ENCODE results near the gene TRIM72. TPM values are rescaled to one million over a fixed set of nuclear protein-coding genes. Genes with fewer than 3 reads are reported as not detected.
A peak's percentile ranks its signal among the peaks of the same experiment; 100 is the strongest.

Gene TRIM72
- total RNA-seq, 4 donors from 2014 or later, result not detected

DNA sequence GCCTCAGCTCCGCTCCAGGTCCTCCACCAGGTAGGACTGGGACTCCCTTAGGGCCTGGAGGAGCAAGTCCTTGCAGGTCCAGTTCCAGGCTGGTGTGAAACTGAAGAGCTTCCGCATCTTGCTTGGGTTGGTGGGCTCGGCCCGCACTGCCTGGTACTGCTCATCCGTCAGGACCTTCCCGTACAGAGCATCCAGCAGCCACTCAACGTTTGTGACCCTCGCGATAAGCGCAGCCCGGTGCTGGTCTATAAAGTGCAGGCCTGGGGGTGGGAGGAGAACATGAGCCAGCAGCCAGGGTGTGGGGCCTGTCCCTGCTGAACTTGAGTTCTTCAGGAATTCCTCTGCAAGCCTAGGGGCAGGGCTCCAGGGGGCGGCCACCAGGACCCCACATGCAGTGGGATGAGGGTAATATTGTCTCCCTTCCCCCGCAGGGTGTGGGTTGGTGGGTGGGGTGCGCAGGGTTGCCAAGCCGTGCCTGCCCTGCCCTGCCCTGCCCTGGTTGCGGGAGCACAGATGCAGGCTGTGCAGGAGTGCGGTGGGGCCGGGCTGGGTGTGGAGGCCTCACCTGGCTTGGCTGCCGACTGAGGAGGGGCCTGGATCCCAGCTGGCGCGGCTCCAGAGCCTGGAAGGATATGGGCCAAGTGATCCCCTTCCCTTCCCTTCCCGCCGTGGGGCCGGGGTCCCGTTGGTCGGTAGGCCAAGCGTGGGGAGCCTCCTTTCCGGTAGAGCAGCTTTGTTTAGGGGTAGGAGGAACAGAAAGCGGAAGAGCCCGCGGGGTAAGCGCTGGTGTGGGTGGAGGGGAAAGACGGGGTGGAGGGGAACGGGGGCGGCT, 12.1 kb upstream of the TRIM72 start:
- Histone ChIP-seq H3K27ac (peak overlapping the region; percentile 66 to 90 (median 78)), H3K27me3 (no peaks in the 10 kb centered on the region), H3K9me3 (no peaks in the 10 kb centered on the region), H3K4me3 (peak overlapping the region; percentile 66 to 88 (median 74)), H3K4me1 (peaks cover 0 to 29% (median 10%) of the 10 kb centered on the region in 4 donors), H3K36me3 (peaks cover 0 to 4% (median 0%) of the 10 kb centered on the region in 3 donors)
- peak; percentile 47 to 62 for TF ChIP-seq POLR2A (IDR thresholded peaks at IDR 0.05)
- TF ChIP-seq, protein P1, sequence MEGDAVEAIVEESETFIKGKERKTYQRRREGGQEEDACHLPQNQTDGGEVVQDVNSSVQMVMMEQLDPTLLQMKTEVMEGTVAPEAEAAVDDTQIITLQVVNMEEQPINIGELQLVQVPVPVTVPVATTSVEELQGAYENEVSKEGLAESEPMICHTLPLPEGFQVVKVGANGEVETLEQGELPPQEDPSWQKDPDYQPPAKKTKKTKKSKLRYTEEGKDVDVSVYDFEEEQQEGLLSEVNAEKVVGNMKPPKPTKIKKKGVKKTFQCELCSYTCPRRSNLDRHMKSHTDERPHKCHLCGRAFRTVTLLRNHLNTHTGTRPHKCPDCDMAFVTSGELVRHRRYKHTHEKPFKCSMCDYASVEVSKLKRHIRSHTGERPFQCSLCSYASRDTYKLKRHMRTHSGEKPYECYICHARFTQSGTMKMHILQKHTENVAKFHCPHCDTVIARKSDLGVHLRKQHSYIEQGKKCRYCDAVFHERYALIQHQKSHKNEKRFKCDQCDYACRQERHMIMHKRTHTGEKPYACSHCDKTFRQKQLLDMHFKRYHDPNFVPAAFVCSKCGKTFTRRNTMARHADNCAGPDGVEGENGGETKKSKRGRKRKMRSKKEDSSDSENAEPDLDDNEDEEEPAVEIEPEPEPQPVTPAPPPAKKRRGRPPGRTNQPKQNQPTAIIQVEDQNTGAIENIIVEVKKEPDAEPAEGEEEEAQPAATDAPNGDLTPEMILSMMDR (IDR thresholded peaks at IDR 0.05), result peak in 1 of 6 experiments; percentile 20
- peak; percentile 66 to 84 (median 77) for DNase-seq

DNA sequence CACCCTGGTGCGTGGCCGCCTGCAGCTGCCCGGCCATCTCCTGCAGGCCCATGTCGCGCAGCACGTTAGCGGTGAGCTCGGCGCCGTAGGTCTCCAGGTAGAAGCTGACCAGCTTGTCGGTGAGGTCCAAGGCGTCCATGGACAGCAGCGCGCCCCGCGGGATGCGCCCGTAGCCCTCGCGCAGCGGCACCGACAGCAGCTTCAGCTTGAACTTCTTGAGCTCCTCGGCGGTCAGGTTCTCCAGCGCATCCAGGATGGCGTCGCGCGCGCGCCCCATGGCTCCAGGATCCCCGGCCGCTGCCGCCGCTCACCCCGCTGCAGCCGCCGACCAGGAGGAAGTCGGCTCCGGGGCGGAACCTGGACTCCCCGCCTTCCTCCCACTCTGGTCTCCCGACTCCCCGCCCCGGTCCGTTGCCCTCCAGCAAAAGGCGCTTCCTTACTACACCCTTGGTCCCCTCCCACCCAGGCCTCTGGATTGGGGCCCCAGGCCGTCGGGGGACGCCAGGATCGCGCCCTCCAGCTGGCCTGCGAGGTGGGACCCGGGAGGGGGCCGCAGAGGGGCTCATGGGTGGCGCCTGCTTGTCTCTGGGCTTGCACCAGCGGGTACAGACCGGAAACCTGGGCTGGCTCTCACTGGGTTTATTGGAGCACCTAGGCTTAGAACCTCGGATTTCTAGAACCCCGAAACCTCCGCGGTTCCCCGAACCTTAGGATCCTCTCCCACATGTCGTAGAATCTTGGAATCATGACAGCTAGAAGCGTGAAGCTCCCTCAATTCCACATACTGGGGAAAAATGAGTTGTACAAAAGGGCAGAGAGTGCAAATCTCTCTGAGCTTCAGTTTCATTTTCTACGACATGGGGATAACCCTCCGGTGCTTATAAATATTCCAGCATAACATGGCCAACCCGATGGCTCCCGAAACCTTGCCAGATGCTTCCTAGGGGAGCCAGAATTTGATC, 11.2 kb upstream of the TRIM72 start, which contains the start of gene PYCARD:
PYCARD (minus strand) TSS at position 347 of the 962 bp plus-strand sequence; CDS start at position 277, 70 bp downstream.
- peak within 1 kb of the TSS; percentile 66 to 88 (median 74) for H3K4me3 ChIP-seq
- DNase-seq, result peak; percentile 68 to 86 (median 86)
- no peaks in the 10 kb centered on the region for H3K9me3 ChIP-seq
- H3K36me3 ChIP-seq, result peaks cover 0 to 4% (median 0%) of the 10 kb centered on the region in 3 donors
- H3K4me1 ChIP-seq, result peaks cover 0 to 37% (median 10%) of the 10 kb centered on the region in 4 donors
- no peaks in the 10 kb centered on the region for H3K27me3 ChIP-seq
- H3K27ac ChIP-seq, result peak within 1 kb of the TSS; percentile 66 to 90 (median 78)
- TF ChIP-seq, protein P1 (IDR thresholded peaks at IDR 0.05), result no peak
- TF ChIP-seq POLR2A (IDR thresholded peaks at IDR 0.05), result peak; percentile 50 to 72

DNA sequence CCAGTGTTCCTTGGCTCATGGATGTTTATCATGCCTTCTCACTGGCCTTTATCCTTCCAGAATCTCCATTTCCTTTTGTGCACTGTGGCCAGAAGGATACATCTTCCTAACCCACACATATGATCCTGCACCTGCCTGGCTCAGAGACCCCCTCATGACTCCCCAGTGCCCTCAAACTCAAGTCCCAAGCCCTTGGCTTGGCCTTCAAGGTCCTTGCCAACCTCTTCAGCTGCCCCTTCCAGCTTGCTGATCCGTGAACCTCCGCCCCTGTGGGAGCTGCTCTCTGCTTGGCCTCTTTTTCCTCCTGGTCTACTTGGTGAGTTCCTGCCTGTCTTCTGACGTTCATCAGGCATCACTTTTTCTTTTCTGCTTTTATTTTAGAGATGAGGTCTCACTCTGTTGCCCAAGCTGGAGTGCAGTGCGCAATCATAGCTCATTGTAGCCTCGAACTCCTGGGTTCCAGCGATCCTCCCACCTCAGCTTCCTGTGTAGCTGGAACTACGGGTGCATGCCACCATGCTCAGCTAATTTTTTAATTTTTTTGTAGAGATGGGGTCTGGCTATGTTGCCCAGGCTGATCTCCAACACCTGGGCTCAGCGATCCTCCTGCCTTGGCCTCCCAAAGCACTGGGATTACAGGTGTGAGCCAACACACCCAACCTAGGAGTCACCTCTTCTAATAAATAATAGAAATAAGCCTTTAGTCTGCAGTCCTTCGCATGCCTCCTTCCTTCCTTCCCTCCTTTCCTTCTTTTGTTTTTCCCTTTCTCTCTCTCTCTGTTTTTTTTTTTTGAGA, 8.8 kb upstream of the TRIM72 start:
- Histone ChIP-seq H3K36me3 (no peaks in the 10 kb centered on the region), H3K4me1 (peaks cover 0 to 32% (median 10%) of the 10 kb centered on the region in 4 donors), H3K9me3 (no peaks in the 10 kb centered on the region), H3K27ac (no peak overlapping the region), H3K27me3 (no peaks in the 10 kb centered on the region), H3K4me3 (no peak overlapping the region)
- no peak for TF ChIP-seq POLR2A (IDR thresholded peaks at IDR 0.05)
- TF ChIP-seq, protein P1 (IDR thresholded peaks at IDR 0.05), result no peak
- no peak for DNase-seq

DNA sequence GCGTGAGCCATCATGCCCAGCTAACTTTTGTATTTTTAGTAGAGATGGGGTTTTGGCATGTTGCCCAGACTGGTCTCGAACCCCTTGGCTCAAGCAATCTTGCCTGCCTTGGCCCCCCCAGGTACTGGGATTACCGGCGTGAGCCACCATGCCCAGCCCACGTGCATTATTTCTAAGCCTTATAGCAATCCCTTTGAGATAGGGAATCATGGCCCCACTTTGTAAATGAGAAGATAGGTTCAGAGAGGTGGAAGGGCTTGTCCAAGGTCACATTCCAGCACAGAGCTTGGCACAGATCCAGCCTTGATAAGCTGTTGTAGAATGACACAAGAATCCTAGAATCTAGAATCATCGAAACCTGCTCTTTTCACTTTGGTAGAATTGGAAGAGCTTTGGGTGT, 7.1 kb upstream of the TRIM72 start:
- DNase-seq, result peak in 1 of 3 donors; percentile 77
- TF ChIP-seq, protein P1 (IDR thresholded peaks at IDR 0.05), result no peak
- no peak for TF ChIP-seq POLR2A (IDR thresholded peaks at IDR 0.05)
- H3K27me3 ChIP-seq, result no peaks in the 10 kb centered on the region

More for the DNA sequence above, 7.1 kb upstream of the TRIM72 start:
- Histone ChIP-seq H3K4me3 (no peak overlapping the region), H3K36me3 (no peaks in the 10 kb centered on the region), H3K27ac (no peak overlapping the region), H3K4me1 (peaks cover 0 to 14% (median under 1%) of the 10 kb centered on the region in 4 donors), H3K9me3 (no peaks in the 10 kb centered on the region)

Measured in Peyer's patch (tissue), 4 donors.